K562 (cell line): Measurements from ENCODE around the gene GIPR. TPM values are rescaled to one million over a fixed set of nuclear protein-coding genes. Genes with fewer than 3 reads are reported as not detected.
A peak's percentile ranks its signal among the peaks of the same experiment; 100 is the strongest.

Source experiments
- DNMT1 ChIP-seq: fragments of 450-650 bp; IDR thresholded peaks from 2 replicates; pipeline ENCODE4 v1.6.1; 2016; ENCODE audit warnings: antibody characterized with exemption, mild to moderate bottlenecking
- ELF1 ChIP-seq: fragments of 200-800 bp; sonication (Bioruptor generic); IDR thresholded peaks from 2 replicates; pipeline ENCODE4 v1.6.1; 2016; ENCODE audit warnings: missing genetic modification characterization, missing compliant biosample characterization
- MCM2 ChIP-seq: fragments of 450-650 bp; IDR thresholded peaks from 2 replicates; pipeline ENCODE4 v1.6.1; 2017; ENCODE audit warnings: low read depth, mild to moderate bottlenecking
- MEIS2 ChIP-seq: fragments of 450-650 bp; IDR thresholded peaks from 2 replicates; pipeline ENCODE4 v1.6.1; 2014; ENCODE audit warnings: mild to moderate bottlenecking; ENCODE audit not compliant: partially characterized antibody
- PHF21A ChIP-seq: fragments of 450-650 bp; IDR thresholded peaks from 2 replicates; pipeline ENCODE4 v1.6.1; 2017; ENCODE audit warnings: low read depth, borderline replicate concordance
- SRSF3 ChIP-seq: fragments of 200-400 bp; formaldehyde crosslinking; IDR thresholded peaks from 2 replicates; pipeline ENCODE4 v1.6.1; 2016; ENCODE audit warnings: mild to moderate bottlenecking, low read length, moderate library complexity; ENCODE audit not compliant: insufficient read depth
- TAF7 ChIP-seq: fragments of 450-650 bp; IDR thresholded peaks from 2 replicates; pipeline ENCODE4 v1.6.1; 2016; ENCODE audit warnings: missing genetic modification characterization, missing compliant biosample characterization
- ZNF263 ChIP-seq: sonication (generic); formaldehyde crosslinking; IDR thresholded peaks from 2 replicates; pipeline ENCODE4 v1.8.0; 2022; ENCODE audit warnings: mild to moderate bottlenecking, missing genetic modification reagents, borderline replicate concordance
- polyA plus RNA-seq, 8 experiments: library from polyadenylated mRNA; depleted of rRNA in 4 of 8; stranded (reverse) in 5 of 8; unstranded in 3 of 8; fragments of >200 nt; fragmentation: Nextera tagmentation in 2 of 8; fragmentation: Illumina TruSeq in 1 of 8; extraction: Ambion mirVana in 2 of 8; extraction: Trizol in 1 of 8; gene quantifications; 2 replicates each; pipeline versions ENCODE4 v1.2.1 to v1.2.3, GENCODE V29; 2011 to 2014; ENCODE audit warnings: inconsistent platforms in 1 of 8, missing spikeins in 1 of 8
- total RNA-seq, 7 experiments: library from RNA; depleted of rRNA in 6 of 7; stranded (reverse); fragments of >200 nt in 6 of 7; fragmentation: Illumina TruSeq in 2 of 7; extraction: Trizol in 2 of 7; gene quantifications; 2 replicates each; pipeline versions ENCODE4 v1.2.1 to v1.2.3, GENCODE V29; 2011 to 2021; ENCODE audit warnings: low replicate concordance in 1 of 7
- TF ChIP-seq, protein P1 (sequence below), 2 experiments: fragments of 150-350 bp in 1 of 2; IDR thresholded peaks; 2 replicates each; pipeline ENCODE4 v1.6.1; 2012 to 2016; ENCODE audit warnings: low read depth in 2 of 2, low read length in 2 of 2, mild to moderate bottlenecking in 1 of 2, moderate library complexity in 1 of 2
- TF ChIP-seq, protein P2 (sequence below): fragments of 450-650 bp; IDR thresholded peaks from 2 replicates; pipeline ENCODE4 v1.6.1; 2018; ENCODE audit warnings: mild to moderate bottlenecking, low read depth; ENCODE audit not compliant: partially characterized antibody
- TF ChIP-seq, protein P3 (sequence below): fragments of 200-800 bp; sonication (Bioruptor generic); IDR thresholded peaks from 2 replicates; pipeline ENCODE4 v1.6.1; 2017; ENCODE audit warnings: missing genetic modification characterization, missing compliant biosample characterization
- TF ChIP-seq, protein P4 (sequence below): sonication (generic); formaldehyde crosslinking; IDR thresholded peaks from 2 replicates; pipeline ENCODE4 v1.8.1; 2023; ENCODE audit warnings: missing genetic modification reagents, mild to moderate bottlenecking, borderline replicate concordance
- TF ChIP-seq, protein P5 (sequence below): sonication (generic); formaldehyde crosslinking; IDR thresholded peaks from 2 replicates; pipeline ENCODE4 v1.8.0; 2022; ENCODE audit warnings: missing genetic modification reagents, mild to moderate bottlenecking, moderate library complexity, borderline replicate concordance

The GIPR gene
- total and polyA plus RNA-seq, 9 of the 15 experiments (the other 6 are each of a cell fraction or from before 2014, with no cell fraction given), result 2.2 to 26.8 (median 12.7) TPM

DNA sequence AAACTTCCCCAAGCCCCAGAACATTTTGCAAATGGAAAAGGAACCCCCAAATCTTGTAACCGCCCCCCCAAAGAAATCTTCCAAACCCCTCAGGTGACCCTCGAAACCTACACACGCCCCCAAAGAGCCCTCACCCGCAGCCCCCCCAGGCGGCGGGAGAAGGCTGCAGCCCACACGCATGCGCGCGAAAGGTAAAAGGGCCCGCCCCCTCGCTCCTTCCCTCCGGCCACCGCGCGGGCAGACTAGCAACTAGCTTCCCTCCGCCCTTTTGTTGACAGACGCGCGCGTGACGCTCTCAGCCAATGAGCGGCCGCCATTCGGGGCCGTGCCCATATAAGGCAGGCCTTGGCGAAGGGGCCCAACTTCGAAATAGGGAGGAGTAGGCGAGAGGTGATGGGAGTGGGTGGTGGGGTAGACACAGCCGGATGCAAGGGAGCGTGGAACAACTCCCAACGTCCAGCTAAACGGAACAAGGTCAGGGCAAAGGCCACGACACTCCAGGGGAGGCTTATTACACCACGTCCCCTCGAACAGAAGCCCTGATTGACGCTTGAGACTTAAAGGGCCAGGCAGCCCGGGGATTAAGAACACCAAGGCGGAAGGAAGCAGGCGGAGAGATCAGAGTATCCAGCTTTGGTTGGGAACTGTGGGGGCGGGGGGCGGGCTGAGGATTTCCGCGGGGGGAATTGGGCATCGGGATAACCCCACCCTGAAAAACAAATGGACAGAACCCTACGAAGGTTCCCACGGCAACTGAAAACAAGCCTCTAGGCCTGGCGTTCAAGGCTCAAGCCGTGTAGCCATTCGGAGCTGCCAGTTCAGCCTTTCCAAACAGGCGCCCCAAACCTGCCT is 49.3 kb downstream of the GIPR start (continued):
- TF ChIP-seq, protein P1, sequence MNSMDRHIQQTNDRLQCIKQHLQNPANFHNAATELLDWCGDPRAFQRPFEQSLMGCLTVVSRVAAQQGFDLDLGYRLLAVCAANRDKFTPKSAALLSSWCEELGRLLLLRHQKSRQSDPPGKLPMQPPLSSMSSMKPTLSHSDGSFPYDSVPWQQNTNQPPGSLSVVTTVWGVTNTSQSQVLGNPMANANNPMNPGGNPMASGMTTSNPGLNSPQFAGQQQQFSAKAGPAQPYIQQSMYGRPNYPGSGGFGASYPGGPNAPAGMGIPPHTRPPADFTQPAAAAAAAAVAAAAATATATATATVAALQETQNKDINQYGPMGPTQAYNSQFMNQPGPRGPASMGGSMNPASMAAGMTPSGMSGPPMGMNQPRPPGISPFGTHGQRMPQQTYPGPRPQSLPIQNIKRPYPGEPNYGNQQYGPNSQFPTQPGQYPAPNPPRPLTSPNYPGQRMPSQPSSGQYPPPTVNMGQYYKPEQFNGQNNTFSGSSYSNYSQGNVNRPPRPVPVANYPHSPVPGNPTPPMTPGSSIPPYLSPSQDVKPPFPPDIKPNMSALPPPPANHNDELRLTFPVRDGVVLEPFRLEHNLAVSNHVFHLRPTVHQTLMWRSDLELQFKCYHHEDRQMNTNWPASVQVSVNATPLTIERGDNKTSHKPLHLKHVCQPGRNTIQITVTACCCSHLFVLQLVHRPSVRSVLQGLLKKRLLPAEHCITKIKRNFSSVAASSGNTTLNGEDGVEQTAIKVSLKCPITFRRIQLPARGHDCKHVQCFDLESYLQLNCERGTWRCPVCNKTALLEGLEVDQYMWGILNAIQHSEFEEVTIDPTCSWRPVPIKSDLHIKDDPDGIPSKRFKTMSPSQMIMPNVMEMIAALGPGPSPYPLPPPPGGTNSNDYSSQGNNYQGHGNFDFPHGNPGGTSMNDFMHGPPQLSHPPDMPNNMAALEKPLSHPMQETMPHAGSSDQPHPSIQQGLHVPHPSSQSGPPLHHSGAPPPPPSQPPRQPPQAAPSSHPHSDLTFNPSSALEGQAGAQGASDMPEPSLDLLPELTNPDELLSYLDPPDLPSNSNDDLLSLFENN (IDR thresholded peaks at IDR 0.05; ENCODE audit: low read depth in 2 of 2, low read length in 2 of 2), result 0 out of 4 replicates have a peak, but pooled peaks of 1 of the 2 experiments have one; percentile 26
- TF ChIP-seq DNMT1 (no peak), MCM2 (no peak), ZNF263 (CRISPR knock-in tag) (peak; percentile 43; the same call in 1 of the 2 replicates), PHF21A (0 out of 2 replicates have a peak, but pooled peaks have one; percentile 19), MEIS2 (peak; percentile 97), ELF1 (peak; percentile 83), TAF7 (tag) (peak; percentile 34; the same call in 1 of the 2 replicates), SRSF3 (no peak)
- TF ChIP-seq, protein P2, sequence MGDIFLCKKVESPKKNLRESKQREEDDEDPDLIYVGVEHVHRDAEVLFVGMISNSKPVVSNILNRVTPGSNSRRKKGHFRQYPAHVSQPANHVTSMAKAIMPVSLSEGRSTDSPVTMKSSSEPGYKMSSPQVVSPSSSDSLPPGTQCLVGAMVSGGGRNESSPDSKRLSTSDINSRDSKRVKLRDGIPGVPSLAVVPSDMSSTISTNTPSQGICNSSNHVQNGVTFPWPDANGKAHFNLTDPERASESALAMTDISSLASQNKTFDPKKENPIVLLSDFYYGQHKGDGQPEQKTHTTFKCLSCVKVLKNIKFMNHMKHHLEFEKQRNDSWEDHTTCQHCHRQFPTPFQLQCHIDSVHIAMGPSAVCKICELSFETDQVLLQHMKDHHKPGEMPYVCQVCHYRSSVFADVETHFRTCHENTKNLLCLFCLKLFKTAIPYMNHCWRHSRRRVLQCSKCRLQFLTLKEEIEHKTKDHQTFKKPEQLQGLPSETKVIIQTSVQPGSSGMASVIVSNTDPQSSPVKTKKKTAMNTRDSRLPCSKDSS, result no peak
- TF ChIP-seq, protein P3, sequence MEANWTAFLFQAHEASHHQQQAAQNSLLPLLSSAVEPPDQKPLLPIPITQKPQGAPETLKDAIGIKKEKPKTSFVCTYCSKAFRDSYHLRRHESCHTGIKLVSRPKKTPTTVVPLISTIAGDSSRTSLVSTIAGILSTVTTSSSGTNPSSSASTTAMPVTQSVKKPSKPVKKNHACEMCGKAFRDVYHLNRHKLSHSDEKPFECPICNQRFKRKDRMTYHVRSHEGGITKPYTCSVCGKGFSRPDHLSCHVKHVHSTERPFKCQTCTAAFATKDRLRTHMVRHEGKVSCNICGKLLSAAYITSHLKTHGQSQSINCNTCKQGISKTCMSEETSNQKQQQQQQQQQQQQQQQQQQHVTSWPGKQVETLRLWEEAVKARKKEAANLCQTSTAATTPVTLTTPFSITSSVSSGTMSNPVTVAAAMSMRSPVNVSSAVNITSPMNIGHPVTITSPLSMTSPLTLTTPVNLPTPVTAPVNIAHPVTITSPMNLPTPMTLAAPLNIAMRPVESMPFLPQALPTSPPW, result peak; percentile 98
- TF ChIP-seq, protein P4, sequence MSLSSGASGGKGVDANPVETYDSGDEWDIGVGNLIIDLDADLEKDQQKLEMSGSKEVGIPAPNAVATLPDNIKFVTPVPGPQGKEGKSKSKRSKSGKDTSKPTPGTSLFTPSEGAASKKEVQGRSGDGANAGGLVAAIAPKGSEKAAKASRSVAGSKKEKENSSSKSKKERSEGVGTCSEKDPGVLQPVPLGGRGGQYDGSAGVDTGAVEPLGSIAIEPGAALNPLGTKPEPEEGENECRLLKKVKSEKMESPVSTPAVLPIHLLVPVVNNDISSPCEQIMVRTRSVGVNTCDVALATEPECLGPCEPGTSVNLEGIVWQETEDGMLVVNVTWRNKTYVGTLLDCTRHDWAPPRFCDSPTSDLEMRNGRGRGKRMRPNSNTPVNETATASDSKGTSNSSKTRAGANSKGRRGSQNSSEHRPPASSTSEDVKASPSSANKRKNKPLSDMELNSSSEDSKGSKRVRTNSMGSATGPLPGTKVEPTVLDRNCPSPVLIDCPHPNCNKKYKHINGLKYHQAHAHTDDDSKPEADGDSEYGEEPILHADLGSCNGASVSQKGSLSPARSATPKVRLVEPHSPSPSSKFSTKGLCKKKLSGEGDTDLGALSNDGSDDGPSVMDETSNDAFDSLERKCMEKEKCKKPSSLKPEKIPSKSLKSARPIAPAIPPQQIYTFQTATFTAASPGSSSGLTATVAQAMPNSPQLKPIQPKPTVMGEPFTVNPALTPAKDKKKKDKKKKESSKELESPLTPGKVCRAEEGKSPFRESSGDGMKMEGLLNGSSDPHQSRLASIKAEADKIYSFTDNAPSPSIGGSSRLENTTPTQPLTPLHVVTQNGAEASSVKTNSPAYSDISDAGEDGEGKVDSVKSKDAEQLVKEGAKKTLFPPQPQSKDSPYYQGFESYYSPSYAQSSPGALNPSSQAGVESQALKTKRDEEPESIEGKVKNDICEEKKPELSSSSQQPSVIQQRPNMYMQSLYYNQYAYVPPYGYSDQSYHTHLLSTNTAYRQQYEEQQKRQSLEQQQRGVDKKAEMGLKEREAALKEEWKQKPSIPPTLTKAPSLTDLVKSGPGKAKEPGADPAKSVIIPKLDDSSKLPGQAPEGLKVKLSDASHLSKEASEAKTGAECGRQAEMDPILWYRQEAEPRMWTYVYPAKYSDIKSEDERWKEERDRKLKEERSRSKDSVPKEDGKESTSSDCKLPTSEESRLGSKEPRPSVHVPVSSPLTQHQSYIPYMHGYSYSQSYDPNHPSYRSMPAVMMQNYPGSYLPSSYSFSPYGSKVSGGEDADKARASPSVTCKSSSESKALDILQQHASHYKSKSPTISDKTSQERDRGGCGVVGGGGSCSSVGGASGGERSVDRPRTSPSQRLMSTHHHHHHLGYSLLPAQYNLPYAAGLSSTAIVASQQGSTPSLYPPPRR, result no peak
- TF ChIP-seq, protein P5, sequence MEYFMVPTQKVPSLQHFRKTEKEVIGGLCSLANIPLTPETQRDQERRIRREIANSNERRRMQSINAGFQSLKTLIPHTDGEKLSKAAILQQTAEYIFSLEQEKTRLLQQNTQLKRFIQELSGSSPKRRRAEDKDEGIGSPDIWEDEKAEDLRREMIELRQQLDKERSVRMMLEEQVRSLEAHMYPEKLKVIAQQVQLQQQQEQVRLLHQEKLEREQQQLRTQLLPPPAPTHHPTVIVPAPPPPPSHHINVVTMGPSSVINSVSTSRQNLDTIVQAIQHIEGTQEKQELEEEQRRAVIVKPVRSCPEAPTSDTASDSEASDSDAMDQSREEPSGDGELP (CRISPR knock-in tag), result peak; percentile 95
